NCI-H460 (cell line): ENCODE measurements around the gene PDK3. TPM values are rescaled to one million over a fixed set of nuclear protein-coding genes. Genes with fewer than 3 reads are reported as not detected.

Source experiments
- DNase-seq: peaks from one replicate; pipeline ENCODE4 v3.0.0-alpha.2; 2016; ENCODE audit warnings: low read depth; ENCODE audit errors: extremely low read depth
- small RNA-seq, 2 experiments: library from RNA; depleted of rRNA; stranded (forward); fragments of <200 nt; gene quantifications; one replicate each; pipeline ENCODE3, GENCODE V24; 2014
- total RNA-seq: library from RNA; depleted of rRNA; stranded (reverse); fragments of >200 nt; shearing (Covaris generic); gene quantifications from 2 replicates; pipeline ENCODE4 v1.2.3, GENCODE V29; 2014; rRNA removed

The PDK3 gene
- total RNA-seq, 1 experiment from 2014 or later: 9.5 TPM

DNA sequence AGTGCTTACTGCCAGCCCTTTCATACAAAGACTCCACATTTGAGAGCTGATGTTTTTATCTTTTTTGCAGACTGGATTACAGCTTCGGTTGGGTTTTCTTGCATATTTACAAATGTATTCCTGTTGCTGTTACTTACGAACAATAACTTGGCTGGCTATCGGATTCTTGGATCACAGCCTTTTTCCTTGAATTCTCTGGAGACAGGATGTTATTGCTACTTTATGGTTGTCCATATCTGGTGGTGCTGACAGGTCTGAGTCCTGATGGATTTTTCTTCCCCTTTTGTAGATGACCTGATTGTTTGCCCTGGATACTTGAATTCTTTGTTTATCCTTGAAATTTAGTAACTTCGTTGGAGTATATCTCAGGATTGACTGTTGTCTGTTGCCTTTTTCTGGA, 77.7 kb downstream of the PDK3 start:
- no peak for DNase-seq

DNA sequence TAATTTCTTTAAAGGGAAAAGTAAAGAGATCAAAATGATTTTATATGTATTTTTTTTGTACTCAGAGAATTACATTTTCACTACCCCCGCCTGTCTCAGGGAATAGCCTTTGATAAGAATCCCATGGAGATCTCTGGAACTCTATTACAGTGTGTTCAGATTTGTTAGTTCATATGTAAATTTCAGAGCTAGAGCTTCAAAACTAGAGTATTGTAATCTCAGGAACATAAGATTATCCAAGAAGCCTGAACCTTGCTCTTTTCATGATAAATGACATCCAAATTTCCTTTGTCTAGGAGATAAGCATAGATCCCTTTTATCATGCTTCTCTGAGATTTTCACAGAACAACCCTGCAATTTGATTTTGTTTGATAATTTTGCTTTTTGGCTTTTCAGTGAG, 82.9 kb downstream of the PDK3 start:
- DNase-seq: no peak

- no peak for DNase-seq
Observed at GRCh38 chrX:24550166-24550565, 85.1 kb downstream of the PDK3 start.

DNA sequence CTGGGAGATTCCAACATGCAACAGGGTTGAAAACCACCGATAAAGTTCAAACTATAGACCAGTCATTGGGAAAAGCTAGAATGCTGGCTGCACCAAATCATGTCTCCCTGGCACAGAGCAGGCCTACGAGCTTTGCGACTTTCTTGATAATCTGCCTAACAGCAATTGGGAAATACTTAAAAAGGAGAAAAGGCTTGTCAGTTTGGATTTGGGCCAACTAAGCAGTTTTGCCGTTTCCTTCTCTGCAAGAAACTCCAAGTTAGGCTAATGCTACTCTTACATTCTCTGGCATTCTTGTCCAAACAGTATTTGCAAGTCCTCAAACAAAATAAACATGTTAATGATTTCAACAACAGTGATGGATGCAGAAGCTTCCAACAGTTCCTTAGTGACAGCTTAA, 87.9 kb downstream of the PDK3 start:
- DNase-seq: no peak

- DNase-seq: no peak
Observed at GRCh38 chrX:24561121-24561520, 96.0 kb downstream of the PDK3 start.

- no peak for DNase-seq
Observed at GRCh38 chrX:24563291-24564010, 98.4 kb downstream of the PDK3 start.

GRCh38 chrX:24566240-24566639, 101.2 kb downstream of the PDK3 start:
- DNase-seq: no peak

GRCh38 chrX:24567169-24567568, 102.1 kb downstream of the PDK3 start:
- no peak for DNase-seq

DNA sequence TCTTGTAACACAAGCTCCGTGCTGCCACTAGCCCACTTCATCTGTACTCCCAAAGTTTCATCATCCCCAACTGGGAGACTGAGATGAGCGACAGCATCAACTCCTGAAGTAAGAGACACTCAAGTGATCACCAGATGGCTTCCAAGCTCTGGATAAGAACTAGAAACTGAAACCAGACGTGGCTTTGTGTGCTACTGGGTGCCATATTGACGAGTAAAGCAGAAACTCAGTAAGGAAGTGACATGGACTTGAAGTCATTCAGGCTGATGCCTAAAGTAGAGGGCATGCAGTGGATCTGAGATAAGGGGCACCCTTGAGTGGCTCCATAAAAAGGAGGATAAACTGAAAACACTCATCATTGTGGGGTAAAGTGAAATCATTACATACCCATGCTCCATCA, 109.7 kb downstream of the PDK3 start:
- DNase-seq: no peak

- DNase-seq: no peak
Observed at GRCh38 chrX:24575496-24575895, 110.4 kb downstream of the PDK3 start.

- DNase-seq: no peak
Observed at GRCh38 chrX:24577091-24577490, 112.0 kb downstream of the PDK3 start.

Small RNAs within 50 kb of the gene (small RNA-seq; reads per million reads assigned to genes)
- gene SNRPEP9: 0 reads per million in 2 experiments

Other genes with a start within 250 kb of the PDK3 start
- not detected in 2 replicates for gene SUPT20HL2, start 151.2 kb upstream of the PDK3 start, total RNA-seq
- not detected in 2 replicates for gene SUPT20HL1, start 104.6 kb upstream of the PDK3 start, total RNA-seq
- gene PCYT1B, start 182.1 kb downstream of the PDK3 start, total RNA-seq: 0.29 and 0.40 TPM in 2 replicates
- gene POLA1, start 228.6 kb downstream of the PDK3 start, total RNA-seq: 16.8 and 20.0 TPM in 2 replicates